BLaER1 (cell line): Measurements from ENCODE around the gene ORC1.

Experiments used
- H3K27ac ChIP-seq: shearing (Covaris generic); formaldehyde crosslinking; 2 replicates; pipeline ENCODE4 v1.8.1; 2022
- H3K27me3 ChIP-seq: shearing (Covaris generic); formaldehyde crosslinking; 2 replicates; pipeline ENCODE4 v1.8.1; 2022
- H3K36me3 ChIP-seq: shearing (Covaris generic); formaldehyde crosslinking; 2 replicates; pipeline ENCODE4 v1.8.1; 2022
- H3K4me1 ChIP-seq: shearing (Covaris generic); formaldehyde crosslinking; 2 replicates; pipeline ENCODE4 v1.8.1; 2022
- H3K4me2 ChIP-seq: shearing (Covaris generic); formaldehyde crosslinking; 2 replicates; pipeline ENCODE4 v1.8.1; 2022
- H3K4me3 ChIP-seq: shearing (Covaris generic); formaldehyde crosslinking; 2 replicates; pipeline ENCODE4 v1.8.1; 2022
- H3K9ac ChIP-seq: shearing (Covaris generic); formaldehyde crosslinking; 2 replicates; pipeline ENCODE4 v1.8.1; 2022
- H3K9me3 ChIP-seq: shearing (Covaris generic); formaldehyde crosslinking; 2 replicates; pipeline ENCODE4 v1.8.1; 2022
- H4K20me1 ChIP-seq: shearing (Covaris generic); formaldehyde crosslinking; 2 replicates; pipeline ENCODE4 v1.8.1; 2022
- Cebpa-rat ChIP-seq: shearing (Covaris generic); IDR thresholded peaks from 2 replicates; pipeline ENCODE4 v1.8.1; 2022

The ORC1 gene

GRCh38 chr1:52325786-52326185 lies 78.4 kb downstream of the ORC1 start:
- H3K4me1 ChIP-seq = no peaks in the 10 kb centered on the region
- H3K36me3 ChIP-seq = no peaks in the 10 kb centered on the region
- H3K4me3 ChIP-seq = no peak overlapping the region
- no peaks in the 10 kb centered on the region for H3K9me3 ChIP-seq
- no peak overlapping the region for H3K4me2 ChIP-seq
- TF ChIP-seq Cebpa-rat = no peak
- H3K27me3 ChIP-seq = no peaks in the 10 kb centered on the region
- no peak overlapping the region for H3K27ac ChIP-seq
- H3K9ac ChIP-seq = no peak overlapping the region
- no peaks in the 10 kb centered on the region for H4K20me1 ChIP-seq

DNA sequence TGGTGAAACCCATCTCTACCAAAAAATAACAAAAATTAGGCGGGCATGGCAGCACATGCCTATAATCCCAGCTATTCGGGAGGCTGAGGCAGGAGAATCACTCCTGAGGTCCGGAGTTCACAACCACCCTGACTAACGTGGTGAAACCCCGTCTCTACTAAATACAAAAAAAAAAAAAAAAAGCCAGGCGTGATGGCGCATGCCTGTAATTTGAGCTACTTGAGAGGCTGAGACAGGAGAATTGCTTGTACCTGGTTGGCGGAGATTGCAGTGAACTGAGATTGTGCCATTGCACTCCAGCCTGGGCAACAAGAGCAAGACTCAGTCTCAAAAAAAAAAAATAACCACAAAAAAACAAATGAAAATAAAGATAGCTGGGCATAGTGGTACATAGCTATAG lies 80.5 kb downstream of the ORC1 start:
- no peak overlapping the region for H3K4me3 ChIP-seq
- no peak overlapping the region for H3K4me2 ChIP-seq
- H3K36me3 ChIP-seq = no peaks in the 10 kb centered on the region
- no peak overlapping the region for H3K27ac ChIP-seq
- H3K27me3 ChIP-seq = no peaks in the 10 kb centered on the region
- no peak for TF ChIP-seq Cebpa-rat
- H3K9me3 ChIP-seq = no peaks in the 10 kb centered on the region
- no peak overlapping the region for H3K9ac ChIP-seq
- no peaks in the 10 kb centered on the region for H3K4me1 ChIP-seq
- no peaks in the 10 kb centered on the region for H4K20me1 ChIP-seq
